Mucosa of stomach (tissue), 1 donor: Measurements from ENCODE around the gene GNAQ.

ENCODE experiments used
- H3K27me3 ChIP-seq: one replicate; pipeline ENCODE4 v1.7.0; 2013; ENCODE audit warnings: mild to moderate bottlenecking, low read length; ENCODE audit not compliant: control insufficient read depth, insufficient read depth
- H3K36me3 ChIP-seq: one replicate; pipeline ENCODE4 v1.7.0; 2013; ENCODE audit warnings: low read length; ENCODE audit not compliant: control insufficient read depth, insufficient read depth
- H3K4me1 ChIP-seq: one replicate; pipeline ENCODE4 v1.7.0; 2013; ENCODE audit warnings: mild to moderate bottlenecking, low read length; ENCODE audit not compliant: control insufficient read depth, insufficient read depth
- H3K4me3 ChIP-seq: one replicate; pipeline ENCODE4 v1.7.0; 2013; ENCODE audit warnings: low read length
- H3K9ac ChIP-seq: one replicate; pipeline ENCODE4 v1.7.0; 2013; ENCODE audit warnings: mild to moderate bottlenecking, low read length, moderate library complexity
- H3K9me3 ChIP-seq: one replicate; pipeline ENCODE4 v1.7.0; 2013; ENCODE audit warnings: mild to moderate bottlenecking, low read length, moderate library complexity; ENCODE audit not compliant: control insufficient read depth
- donor health status: Pancreatic carcinoma.

Gene GNAQ

GRCh38 chr9:77839459-77840140 lies 192.0 kb downstream of the GNAQ start:
- peaks cover 38% of the 10 kb centered on the region for H3K4me1 ChIP-seq
- no peaks in the 10 kb centered on the region for H3K9me3 ChIP-seq
- H3K9ac ChIP-seq, result no peak overlapping the region
- H3K4me3 ChIP-seq, result no peak overlapping the region
- no peaks in the 10 kb centered on the region for H3K36me3 ChIP-seq
- no peaks in the 10 kb centered on the region for H3K27me3 ChIP-seq

DNA sequence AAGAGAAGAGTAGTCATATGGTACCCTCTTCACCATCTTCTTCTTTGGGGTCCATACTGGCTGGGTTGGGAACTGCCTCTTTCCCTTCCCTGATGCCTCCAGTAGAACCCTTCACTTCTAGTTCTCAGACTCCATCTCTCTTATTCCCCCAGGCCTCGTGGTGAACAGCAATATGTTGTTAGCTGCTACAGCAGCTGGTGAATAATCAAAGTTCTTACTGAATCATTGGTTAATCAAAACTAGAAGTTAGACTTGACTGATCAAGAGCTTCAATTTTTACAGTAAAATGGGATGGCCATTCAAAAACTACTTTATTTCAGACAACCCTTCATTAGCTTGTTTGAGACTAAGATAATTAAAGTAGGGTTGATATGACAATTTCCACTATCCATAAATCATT lies 192.6 kb downstream of the GNAQ start:
- Histone ChIP-seq H3K9me3 (no peaks in the 10 kb centered on the region), H3K9ac (no peak overlapping the region), H3K4me3 (no peak overlapping the region), H3K4me1 (peaks cover 37% of the 10 kb centered on the region), H3K27me3 (no peaks in the 10 kb centered on the region), H3K36me3 (no peaks in the 10 kb centered on the region)

DNA sequence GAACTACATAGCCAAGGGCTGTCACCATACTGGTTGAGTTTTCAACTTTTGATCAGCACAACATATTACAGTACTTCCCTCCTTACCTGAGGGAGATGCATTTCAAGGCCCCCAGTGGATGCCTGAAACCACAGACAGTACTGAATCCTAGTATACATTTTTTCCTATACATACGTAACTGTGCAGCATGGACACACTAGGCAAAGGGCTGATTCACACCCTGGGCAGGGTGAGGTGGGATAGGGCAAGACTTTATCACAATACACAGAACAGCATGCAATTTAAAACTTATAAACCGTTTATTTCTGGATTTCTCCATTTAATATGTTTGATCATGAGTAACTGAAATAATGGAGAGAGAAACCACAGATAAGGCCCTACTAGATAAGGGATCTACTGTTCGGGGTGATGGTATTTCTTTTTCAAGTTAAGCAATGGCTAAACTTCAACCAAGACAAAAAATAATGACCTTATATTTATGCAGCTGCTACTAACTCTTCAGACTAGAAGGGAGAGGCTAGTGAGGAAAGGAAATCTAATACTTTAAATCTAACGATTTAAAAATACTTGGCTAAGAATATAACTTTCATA lies 196.6 kb downstream of the GNAQ start:
- Histone ChIP-seq H3K9ac (no peak overlapping the region), H3K36me3 (no peaks in the 10 kb centered on the region), H3K27me3 (no peaks in the 10 kb centered on the region), H3K4me3 (no peak overlapping the region), H3K4me1 (peaks cover 16% of the 10 kb centered on the region), H3K9me3 (no peaks in the 10 kb centered on the region)

- Histone ChIP-seq H3K9ac (no peak overlapping the region), H3K4me1 (peaks cover 6% of the 10 kb centered on the region), H3K9me3 (no peaks in the 10 kb centered on the region), H3K36me3 (no peaks in the 10 kb centered on the region), H3K27me3 (no peaks in the 10 kb centered on the region), H3K4me3 (no peak overlapping the region)
These were observed 197.8 kb downstream of the GNAQ start for GRCh38 chr9:77833561-77834429.

DNA sequence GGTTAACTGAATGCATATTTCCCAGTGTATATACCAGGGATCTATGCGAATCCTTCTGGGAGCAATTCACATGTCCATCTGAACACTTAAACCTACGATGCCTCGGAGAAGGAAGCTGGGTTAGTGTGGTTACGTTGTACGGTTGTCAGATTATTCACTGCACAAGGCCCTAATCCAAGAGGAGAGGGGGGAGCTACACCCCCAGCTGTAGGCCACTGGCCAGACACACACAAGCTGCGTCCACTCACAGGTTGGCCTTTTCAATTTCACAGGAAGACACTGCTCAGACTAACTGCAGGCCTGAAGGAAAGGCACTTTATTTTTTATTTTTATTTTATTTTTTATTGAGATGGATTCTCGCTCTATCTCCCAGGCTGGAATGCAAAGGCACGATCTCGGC lies 199.0 kb downstream of the GNAQ start:
- Histone ChIP-seq H3K27me3 (no peaks in the 10 kb centered on the region), H3K9ac (no peak overlapping the region), H3K4me3 (no peak overlapping the region), H3K9me3 (no peaks in the 10 kb centered on the region), H3K36me3 (no peaks in the 10 kb centered on the region), H3K4me1 (peaks cover 6% of the 10 kb centered on the region)

DNA sequence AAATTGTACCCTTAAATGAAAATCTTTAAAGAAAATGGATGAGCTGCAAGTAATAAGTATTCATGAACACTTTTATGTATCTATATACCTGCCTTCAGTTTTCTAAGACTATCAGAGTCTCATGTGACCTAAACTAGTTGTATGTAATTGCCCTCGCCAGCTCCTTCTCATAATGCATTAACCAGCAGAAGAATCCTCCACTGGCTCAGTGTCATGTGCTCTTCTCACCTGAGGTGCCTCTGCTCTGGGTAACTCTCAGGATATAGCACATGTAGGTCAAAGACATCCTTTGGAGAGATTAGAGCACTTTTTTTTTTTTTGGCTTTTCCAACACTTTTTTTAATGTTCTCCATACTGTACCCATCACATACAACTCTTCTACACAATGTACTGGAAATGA lies 199.8 kb downstream of the GNAQ start:
- Histone ChIP-seq H3K27me3 (no peaks in the 10 kb centered on the region), H3K9ac (no peak overlapping the region), H3K36me3 (no peaks in the 10 kb centered on the region), H3K4me1 (peaks cover 6% of the 10 kb centered on the region), H3K4me3 (no peak overlapping the region), H3K9me3 (no peaks in the 10 kb centered on the region)

- H3K4me3 ChIP-seq, result no peak overlapping the region
- no peaks in the 10 kb centered on the region for H3K27me3 ChIP-seq
- peaks cover 10% of the 10 kb centered on the region for H3K4me1 ChIP-seq
These were observed 200.9 kb downstream of the GNAQ start for GRCh38 chr9:77830618-77831285.

GRCh38 chr9:77829420-77829819 lies 202.2 kb downstream of the GNAQ start:
- Histone ChIP-seq H3K36me3 (no peaks in the 10 kb centered on the region), H3K27me3 (no peaks in the 10 kb centered on the region), H3K4me3 (no peak overlapping the region), H3K9ac (no peak overlapping the region), H3K9me3 (no peaks in the 10 kb centered on the region), H3K4me1 (peaks cover 4% of the 10 kb centered on the region)

More at GRCh38 chr9:77830618-77831285, 200.9 kb downstream of the GNAQ start:
- no peak overlapping the region for H3K9ac ChIP-seq
- H3K36me3 ChIP-seq, result no peaks in the 10 kb centered on the region
- H3K9me3 ChIP-seq, result no peaks in the 10 kb centered on the region

DNA sequence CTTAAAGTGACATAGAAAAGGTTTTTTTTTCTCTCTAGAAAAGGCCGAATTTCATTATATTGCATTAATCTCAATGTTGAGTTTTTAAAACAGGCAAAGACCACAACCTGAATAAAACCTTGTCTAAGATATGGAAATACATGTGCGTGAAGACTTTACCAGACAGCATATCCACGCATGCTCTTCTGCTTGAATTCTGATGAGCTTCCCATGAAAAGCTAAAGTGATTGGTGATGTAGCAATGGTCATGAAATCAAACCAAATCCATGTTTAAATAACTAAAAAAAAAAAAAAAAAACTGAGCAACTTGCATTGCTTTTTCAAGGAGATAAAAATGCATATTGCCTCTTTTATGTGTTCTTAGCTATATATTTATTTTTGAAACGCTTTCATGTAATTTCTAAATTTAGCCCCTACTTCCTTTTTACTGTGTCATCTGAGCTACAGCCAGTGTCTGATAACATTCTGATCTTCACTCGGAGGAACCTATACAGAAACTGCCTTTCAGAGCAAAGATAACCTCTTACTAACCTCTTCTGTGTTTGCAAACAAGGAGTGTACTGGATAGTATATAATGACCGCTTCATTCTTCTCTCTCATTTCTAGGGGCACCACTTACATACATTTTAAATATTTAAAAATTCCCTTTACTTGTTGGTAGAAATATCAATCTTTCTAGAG lies 204.4 kb downstream of the GNAQ start:
- H3K36me3 ChIP-seq, result no peaks in the 10 kb centered on the region
- no peak overlapping the region for H3K4me3 ChIP-seq
- no peaks in the 10 kb centered on the region for H3K9me3 ChIP-seq
- H3K27me3 ChIP-seq, result no peaks in the 10 kb centered on the region
- no peak overlapping the region for H3K9ac ChIP-seq
- H3K4me1 ChIP-seq, result peaks cover 4% of the 10 kb centered on the region

GRCh38 chr9:77826621-77827020 lies 205.0 kb downstream of the GNAQ start:
- peaks cover 4% of the 10 kb centered on the region for H3K4me1 ChIP-seq
- no peaks in the 10 kb centered on the region for H3K27me3 ChIP-seq
- H3K4me3 ChIP-seq, result no peak overlapping the region
- no peak overlapping the region for H3K9ac ChIP-seq
- H3K36me3 ChIP-seq, result no peaks in the 10 kb centered on the region
- no peaks in the 10 kb centered on the region for H3K9me3 ChIP-seq

DNA sequence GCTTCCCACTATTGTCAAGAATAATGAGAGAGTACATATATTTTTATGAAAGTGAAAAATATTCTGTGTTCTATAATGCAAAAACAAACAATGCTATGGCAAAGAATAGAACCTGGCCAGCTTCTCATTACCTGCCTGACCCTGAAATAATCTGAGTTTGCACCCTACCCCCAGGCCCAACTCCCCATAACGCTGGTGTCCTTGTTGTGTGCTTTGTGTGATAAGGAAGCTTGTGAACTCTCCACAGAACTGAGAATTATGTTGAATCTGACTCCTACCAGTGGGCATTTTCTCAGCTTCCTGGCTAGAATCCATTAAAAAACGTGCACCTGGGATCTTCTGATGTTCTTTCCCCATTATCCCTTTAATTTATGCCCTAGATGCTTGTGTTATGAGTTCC lies 205.5 kb downstream of the GNAQ start:
- Histone ChIP-seq H3K4me3 (no peak overlapping the region), H3K9me3 (no peaks in the 10 kb centered on the region), H3K4me1 (peaks cover 4% of the 10 kb centered on the region), H3K27me3 (no peaks in the 10 kb centered on the region), H3K36me3 (no peaks in the 10 kb centered on the region), H3K9ac (no peak overlapping the region)
